ENCODE measurements around the gene PHLDB2.

Gene PHLDB2

GRCh38 chr3:112007633-112008032 lies 148.6 kb downstream of the PHLDB2 start:
- peaks cover 65% of the 10 kb centered on the region for H3K4me1 Mint-ChIP-seq
- DNase-seq = no peak

GRCh38 chr3:112009670-112010069 lies 150.6 kb downstream of the PHLDB2 start:
- no peak overlapping the region for H3K4me3 Mint-ChIP-seq
- no peak for DNase-seq
- no peaks in the 10 kb centered on the region for H3K27me3 Mint-ChIP-seq (ENCODE audit: low read depth, poor library complexity)
- no peaks in the 10 kb centered on the region for H3K9me3 Mint-ChIP-seq
- peak overlapping the region; percentile 60 for H3K27ac Mint-ChIP-seq
- H3K36me3 Mint-ChIP-seq (ENCODE audit: low read depth) = peaks cover 54% of the 10 kb centered on the region
- H3K4me1 Mint-ChIP-seq = peaks cover 56% of the 10 kb centered on the region
- no peak for TF ChIP-seq CTCF (IDR thresholded peaks at IDR 0.05)

More at GRCh38 chr3:112007633-112008032, 148.6 kb downstream of the PHLDB2 start:
- Mint-ChIP-seq H3K36me3 (ENCODE audit: low read depth) (peaks cover 73% of the 10 kb centered on the region), H3K27me3 (ENCODE audit: low read depth, poor library complexity) (no peaks in the 10 kb centered on the region), H3K27ac (no peak overlapping the region), H3K4me3 (no peak overlapping the region), H3K9me3 (no peaks in the 10 kb centered on the region)
- no peak for TF ChIP-seq CTCF (IDR thresholded peaks at IDR 0.05)

- Mint-ChIP-seq H3K27me3 (ENCODE audit: low read depth, poor library complexity) (no peaks in the 10 kb centered on the region), H3K36me3 (ENCODE audit: low read depth) (peaks cover 45% of the 10 kb centered on the region), H3K27ac (peak overlapping the region; percentile 97), H3K9me3 (no peaks in the 10 kb centered on the region), H3K4me3 (peak overlapping the region; percentile 9), H3K4me1 (peaks cover 48% of the 10 kb centered on the region)
- no peak for TF ChIP-seq CTCF (IDR thresholded peaks at IDR 0.05)
- no peak for DNase-seq
These were observed 151.6 kb downstream of the PHLDB2 start for GRCh38 chr3:112010636-112011035.

- Mint-ChIP-seq H3K4me3 (no peak overlapping the region), H3K27ac (peak overlapping the region; percentile 97), H3K4me1 (peaks cover 48% of the 10 kb centered on the region), H3K27me3 (ENCODE audit: low read depth, poor library complexity) (no peaks in the 10 kb centered on the region), H3K36me3 (ENCODE audit: low read depth) (peaks cover 41% of the 10 kb centered on the region), H3K9me3 (no peaks in the 10 kb centered on the region)
- TF ChIP-seq CTCF (IDR thresholded peaks at IDR 0.05) = no peak
- no peak for DNase-seq
These were observed 152.4 kb downstream of the PHLDB2 start for GRCh38 chr3:112011376-112011940.

GRCh38 chr3:112012205-112012992 lies 153.3 kb downstream of the PHLDB2 start:
- H3K9me3 Mint-ChIP-seq = no peaks in the 10 kb centered on the region
- H3K27ac Mint-ChIP-seq = peak overlapping the region; percentile 84
- H3K36me3 Mint-ChIP-seq (ENCODE audit: low read depth) = peaks cover 34% of the 10 kb centered on the region
- DNase-seq = no peak
- H3K4me3 Mint-ChIP-seq = no peak overlapping the region
- peaks cover 48% of the 10 kb centered on the region for H3K4me1 Mint-ChIP-seq
- H3K27me3 Mint-ChIP-seq (ENCODE audit: low read depth, poor library complexity) = no peaks in the 10 kb centered on the region
- no peak for TF ChIP-seq CTCF (IDR thresholded peaks at IDR 0.05)
